GM18517 (cell line): ENCODE data around the gene GASK1B.

Experiments used
- ATAC-seq: cut with Tn5 transposase; IDR thresholded peaks from one replicate; pipeline ENCODE4 v1.9.1; 2021; ENCODE audit warnings: mild to moderate bottlenecking, moderate library complexity; ENCODE audit not compliant: unreplicated experiment

The GASK1B gene

GRCh38 chr4:158155656-158156356 is 17.0 kb downstream of the GASK1B start:
- ATAC-seq = no peak

GRCh38 chr4:158147151-158147550 is 25.7 kb downstream of the GASK1B start:
- ATAC-seq = no peak

- no peak for ATAC-seq
These were observed 26.1 kb downstream of the GASK1B start for GRCh38 chr4:158146736-158147135.

- ATAC-seq = no peak
These were observed 33.7 kb downstream of the GASK1B start for GRCh38 chr4:158139086-158139485.

GRCh38 chr4:158134222-158134621 is 38.6 kb downstream of the GASK1B start:
- no peak for ATAC-seq

DNA sequence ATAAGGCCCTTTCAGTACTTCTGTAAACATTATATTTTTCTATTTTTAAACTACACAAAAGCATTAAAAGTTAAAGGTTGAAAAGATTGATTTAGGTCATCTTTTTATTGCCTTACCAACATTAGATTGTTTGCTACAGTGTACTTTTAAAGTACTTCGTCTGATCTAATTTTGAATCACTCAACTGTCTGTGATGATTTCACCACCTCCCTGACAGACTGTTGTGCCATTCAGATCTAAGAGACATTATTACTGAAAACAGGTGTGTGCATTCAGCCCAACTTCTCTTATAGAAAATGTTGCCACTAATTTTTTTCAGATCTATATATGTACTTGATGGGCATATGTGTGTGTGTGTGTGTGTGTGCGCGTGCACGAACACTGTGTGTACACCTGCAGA is 39.3 kb downstream of the GASK1B start:
- no peak for ATAC-seq

GRCh38 chr4:158131027-158131426 is 41.8 kb downstream of the GASK1B start:
- ATAC-seq = no peak

- ATAC-seq = no peak
These were observed 42.6 kb downstream of the GASK1B start for GRCh38 chr4:158130204-158130603.

GRCh38 chr4:158129694-158130093 is 43.1 kb downstream of the GASK1B start:
- peak; percentile 90 for ATAC-seq

GRCh38 chr4:158128540-158128939 is 44.3 kb downstream of the GASK1B start:
- no peak for ATAC-seq

DNA sequence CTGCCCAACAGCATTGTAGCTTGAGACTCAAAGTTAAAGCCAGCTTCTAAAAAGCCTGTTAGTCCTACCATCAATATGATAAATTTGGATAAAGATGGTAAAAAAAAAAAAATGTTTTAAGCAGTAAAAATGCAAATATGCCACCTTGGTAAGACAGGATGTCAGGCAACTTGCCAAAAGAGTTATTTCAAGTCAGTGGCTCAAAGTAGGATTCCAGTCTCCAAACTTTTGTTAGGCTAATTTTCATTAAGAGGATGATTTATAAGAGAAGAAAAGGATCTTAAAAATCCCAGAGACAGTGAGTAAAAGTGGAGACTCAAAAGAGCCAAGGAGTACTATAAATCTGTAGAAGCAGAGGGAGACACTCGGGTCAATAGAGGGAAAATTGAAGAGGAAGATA is 47.5 kb downstream of the GASK1B start:
- no peak for ATAC-seq
